PC-3 (cell line): ENCODE measurements around the gene DCAF8.

ENCODE experiments used
- EZH2 ChIP-seq: fragments of 300-600 bp; sonication (generic); IDR thresholded peaks from one replicate; pipeline ENCODE4 v1.6.1; 2017; ENCODE audit warnings: antibody characterized with exemption, mild to moderate bottlenecking, low read length; ENCODE audit not compliant: unreplicated experiment
- TF ChIP-seq, protein P1 (sequence below): fragments of 300-600 bp; sonication (generic); conservative IDR thresholded peaks from 2 replicates; pipeline ENCODE4 v1.5.1; 2017; ENCODE audit warnings: antibody characterized with exemption, low read depth, mild to moderate bottlenecking, low read length

DNA sequence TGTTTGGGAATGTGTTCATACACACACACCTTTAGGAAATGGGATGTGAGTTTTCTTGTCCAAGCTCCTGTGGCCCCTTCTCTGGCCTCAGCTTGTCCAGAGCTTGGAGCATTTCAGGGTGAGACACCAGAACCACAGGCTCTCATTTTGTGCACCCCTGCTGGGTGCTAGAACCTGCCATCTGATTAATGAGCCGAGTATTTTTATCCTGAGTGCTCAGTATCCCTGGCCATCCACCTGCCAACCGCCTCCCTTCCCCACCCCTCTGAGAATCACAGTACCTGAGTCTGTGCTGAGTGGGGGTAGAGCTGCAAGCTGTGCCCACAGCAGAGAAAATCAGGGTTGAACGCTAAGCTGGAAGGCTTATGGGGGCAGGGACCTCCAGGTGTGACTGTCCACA, 70.6 kb downstream of the DCAF8 start:
- TF ChIP-seq, protein P1, sequence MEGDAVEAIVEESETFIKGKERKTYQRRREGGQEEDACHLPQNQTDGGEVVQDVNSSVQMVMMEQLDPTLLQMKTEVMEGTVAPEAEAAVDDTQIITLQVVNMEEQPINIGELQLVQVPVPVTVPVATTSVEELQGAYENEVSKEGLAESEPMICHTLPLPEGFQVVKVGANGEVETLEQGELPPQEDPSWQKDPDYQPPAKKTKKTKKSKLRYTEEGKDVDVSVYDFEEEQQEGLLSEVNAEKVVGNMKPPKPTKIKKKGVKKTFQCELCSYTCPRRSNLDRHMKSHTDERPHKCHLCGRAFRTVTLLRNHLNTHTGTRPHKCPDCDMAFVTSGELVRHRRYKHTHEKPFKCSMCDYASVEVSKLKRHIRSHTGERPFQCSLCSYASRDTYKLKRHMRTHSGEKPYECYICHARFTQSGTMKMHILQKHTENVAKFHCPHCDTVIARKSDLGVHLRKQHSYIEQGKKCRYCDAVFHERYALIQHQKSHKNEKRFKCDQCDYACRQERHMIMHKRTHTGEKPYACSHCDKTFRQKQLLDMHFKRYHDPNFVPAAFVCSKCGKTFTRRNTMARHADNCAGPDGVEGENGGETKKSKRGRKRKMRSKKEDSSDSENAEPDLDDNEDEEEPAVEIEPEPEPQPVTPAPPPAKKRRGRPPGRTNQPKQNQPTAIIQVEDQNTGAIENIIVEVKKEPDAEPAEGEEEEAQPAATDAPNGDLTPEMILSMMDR, result no peak
- no peak for TF ChIP-seq EZH2
